Adrenal gland (tissue), 5 donors: ENCODE results near the gene FABP7.

ENCODE experiments used
- CTCF ChIP-seq, 6 experiments: fragments of 450-650 bp in 4 of 6; fragments of 200-600 bp in 2 of 6; sonication (generic) in 1 of 6; IDR thresholded peaks; 1 replicate in 5 of 6; 2 replicates in 1 of 6; pipeline versions ENCODE4 v1.5.1 to v1.8.0; 2016 to 2021; ENCODE audit warnings: antibody characterized with exemption in 6 of 6, mild to moderate bottlenecking in 2 of 6, moderate library complexity in 1 of 6
- POLR2A ChIP-seq, 2 donors: fragments of 450-650 bp; IDR thresholded peaks; one replicate each; pipeline ENCODE4 v1.6.1; 2017; ENCODE audit warnings: antibody characterized with exemption in 2 of 2, mild to moderate bottlenecking in 2 of 2, moderate library complexity in 1 of 2
- donor health status: DM: no; HTN: no; CAD: no.

GRCh38 chr6:122792766-122793165 is 13.2 kb downstream of the FABP7 start:
- TF ChIP-seq CTCF (IDR thresholded peaks at IDR 0.05) (no peak), POLR2A (IDR thresholded peaks at IDR 0.05) (no peak)
